Psoas muscle (tissue), 8 donors: ENCODE data around the gene GRAMD1B. TPM values are rescaled to one million over a fixed set of nuclear protein-coding genes. Genes with fewer than 3 reads are reported as not detected.

Source experiments
- ATAC-seq, 4 donors: fragments of 200-7000 bp; cut with Tn5 transposase; one replicate each; pipeline ENCODE4 v1.9.1; 2020; ENCODE audit warnings: moderate library complexity in 3 of 4, mild to moderate bottlenecking in 2 of 4
- DNase-seq, 2 donors: peaks; one replicate each; pipeline ENCODE4 v3.0.0-alpha.2; 2020
- H3K27ac ChIP-seq: fragments of 200-600 bp; one replicate; pipeline ENCODE4 v1.8.0; 2022
- H3K27me3 ChIP-seq, 3 donors: fragments of 200-600 bp in 1 of 3; one replicate each; pipeline versions ENCODE4 v1.6.1 to v1.8.0; 2013 to 2022; ENCODE audit warnings: low read length in 2 of 3, mild to moderate bottlenecking in 2 of 3, moderate library complexity in 1 of 3; ENCODE audit not compliant: insufficient read depth in 3 of 3
- H3K36me3 ChIP-seq, 2 donors: fragments of 200-600 bp in 1 of 2; one replicate each; pipeline versions ENCODE4 v1.6.1 to v1.8.0; 2013 to 2022; ENCODE audit warnings: low read depth in 1 of 2, mild to moderate bottlenecking in 1 of 2, moderate library complexity in 1 of 2; ENCODE audit not compliant: insufficient read depth in 1 of 2
- H3K4me1 ChIP-seq: fragments of 200-600 bp; one replicate; pipeline ENCODE4 v1.8.0; 2022
- H3K4me3 ChIP-seq: fragments of 200-600 bp; one replicate; pipeline ENCODE4 v1.8.0; 2022; ENCODE audit warnings: mild to moderate bottlenecking
- H3K9me3 ChIP-seq: fragments of 200-600 bp; one replicate; pipeline ENCODE4 v1.8.0; 2022
- WGBS, 3 donors: extraction: QIAGEN DNeasy Blood & Tissue Kit; methylation state at CpG; one replicate each; pipeline versions ENCODE4 v1.1.6 to v1.1.7; 2013; 5-methylcytosine and 5-hydroxymethylcytosine counted together
- intact Hi-C, 2 donors: fragments of 100-400 bp; cut with DNase I; formaldehyde crosslinking; loops; one replicate each; pipeline versions ENCODE4 v1.11.0 to v1.14.2; 2022
- long read RNA-seq, 2 donors: library from polyadenylated mRNA; unstranded; transcript quantifications; one replicate each; pipeline ENCODE4 v2.0.0, GENCODE V29; 2021
- polyA plus RNA-seq, 3 donors: library from polyadenylated mRNA; stranded (reverse); fragments of 200-250 nt; gene quantifications; one replicate each; pipeline ENCODE4 v1.2.3, GENCODE V29; 2013
- total RNA-seq, 4 donors: library from RNA; stranded (reverse); fragmentation: NEBNext Ultra II Directional in 2 of 4; extraction: Animal tissue kit (Norgen Biotek cat#: 25700) in 2 of 4; gene quantifications; one replicate each; pipeline versions ENCODE4 v1.2.1 to v1.2.4, GENCODE V29; 2021 to 2023
- TF ChIP-seq, protein P1 (sequence below): fragments of 200-600 bp; IDR thresholded peaks from one replicate; pipeline ENCODE4 v1.8.0; 2022; ENCODE audit warnings: antibody characterized with exemption
- donor health status: healthy with polysubstance abuse.
- donor health status: DM: no; HTN: no; CAD: no; lungs with moderate emphysema.
- donor health status: Bipolar disorder and iron deficiency.
- donor health status: healthy.
- donor health status: DM: yes; HTN: yes; CAD: no.
- donor health status: DM: no; HTN: no; CAD: no.
- donor health status: DM: no; HTN: no; CAD: no.
- donor health status: DM: yes; HTN: yes; CAD: no.

The GRAMD1B gene
- 10 to 100 TPM in 2 of 4 donors, 1 to 10 TPM in 1, under 1 TPM in 1; 0.67 to 24.0 (median 14.2) TPM for total RNA-seq
- 1 to 10 TPM in 1 of 3 donors, under 1 TPM in 2; 0.68 to 6.8 (median 0.74) TPM for polyA plus RNA-seq
- long read RNA-seq, donor 1, partial matches to known transcripts = 0 of 10 reads
- long read RNA-seq, donor 1, other reads (novel, unspliced or antisense) = 7 of 10 reads
- long read RNA-seq, donor 2 = 0 reads

DNA sequence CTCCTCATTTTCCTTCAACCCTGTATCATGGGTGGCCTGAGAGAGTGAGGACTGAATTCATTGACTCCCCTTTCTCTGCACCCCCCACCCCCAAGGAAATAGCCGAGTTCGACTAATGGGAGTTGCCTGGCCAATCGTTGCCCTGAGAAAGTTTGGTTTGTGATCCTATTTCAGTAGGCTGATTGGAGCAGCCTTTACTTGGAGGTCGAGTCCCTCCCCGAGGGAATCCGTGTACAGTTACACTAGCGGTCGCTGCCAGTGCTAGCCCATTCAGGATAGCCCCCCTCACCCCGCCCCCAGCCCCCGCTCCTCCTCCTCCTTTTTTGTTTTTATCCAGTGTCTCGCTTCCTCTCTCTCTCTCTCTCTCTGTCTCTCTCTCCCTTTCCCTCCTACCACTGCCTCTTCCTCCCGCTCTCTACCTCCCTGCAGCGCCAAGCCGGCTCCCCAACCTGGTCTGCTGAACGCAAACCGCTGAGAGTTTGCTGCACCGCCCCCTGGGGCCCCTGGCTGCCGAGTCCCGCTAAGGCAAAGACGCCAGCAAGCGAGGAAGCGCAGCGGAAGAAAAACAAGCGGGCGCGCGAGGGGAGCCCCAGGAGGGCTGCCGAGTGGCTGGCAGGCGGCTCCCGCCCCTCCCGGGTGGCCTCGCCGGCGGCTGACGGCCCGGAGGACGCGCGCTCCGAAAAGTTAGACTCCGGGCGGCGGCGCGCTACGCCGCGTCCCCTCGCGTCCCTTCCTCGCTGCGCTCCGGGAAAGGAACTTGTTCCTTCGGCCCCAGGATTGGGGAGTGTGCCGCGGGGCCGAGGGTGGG is at the start of gene GRAMD1B:
TSS of gene GRAMD1B (plus strand) at position 357 of the 808 bp plus-strand sequence. CDS start 524 bp downstream, outside the sequence.
- Histone ChIP-seq H3K9me3 (no peaks in the 10 kb centered on the region), H3K27ac (peak within 1 kb of the TSS; percentile 46), H3K27me3 (peaks cover 0 to 13% (median 2%) of the 10 kb centered on the region in 3 donors), H3K4me1 (peaks cover 10% of the 10 kb centered on the region), H3K4me3 (peak within 1 kb of the TSS; percentile 82), H3K36me3 (no peaks in the 10 kb centered on the region)
- DNase-seq (peak; percentile 38 to 63), ATAC-seq (peak; percentile 42 to 81 (median 62))
- TF ChIP-seq, protein P1, sequence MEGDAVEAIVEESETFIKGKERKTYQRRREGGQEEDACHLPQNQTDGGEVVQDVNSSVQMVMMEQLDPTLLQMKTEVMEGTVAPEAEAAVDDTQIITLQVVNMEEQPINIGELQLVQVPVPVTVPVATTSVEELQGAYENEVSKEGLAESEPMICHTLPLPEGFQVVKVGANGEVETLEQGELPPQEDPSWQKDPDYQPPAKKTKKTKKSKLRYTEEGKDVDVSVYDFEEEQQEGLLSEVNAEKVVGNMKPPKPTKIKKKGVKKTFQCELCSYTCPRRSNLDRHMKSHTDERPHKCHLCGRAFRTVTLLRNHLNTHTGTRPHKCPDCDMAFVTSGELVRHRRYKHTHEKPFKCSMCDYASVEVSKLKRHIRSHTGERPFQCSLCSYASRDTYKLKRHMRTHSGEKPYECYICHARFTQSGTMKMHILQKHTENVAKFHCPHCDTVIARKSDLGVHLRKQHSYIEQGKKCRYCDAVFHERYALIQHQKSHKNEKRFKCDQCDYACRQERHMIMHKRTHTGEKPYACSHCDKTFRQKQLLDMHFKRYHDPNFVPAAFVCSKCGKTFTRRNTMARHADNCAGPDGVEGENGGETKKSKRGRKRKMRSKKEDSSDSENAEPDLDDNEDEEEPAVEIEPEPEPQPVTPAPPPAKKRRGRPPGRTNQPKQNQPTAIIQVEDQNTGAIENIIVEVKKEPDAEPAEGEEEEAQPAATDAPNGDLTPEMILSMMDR = no peak
- intact Hi-C loops = no loop called here
- 1% methylated on average over 40 to 57 of the region's 57 CpGs for WGBS, 3 donors

DNA sequence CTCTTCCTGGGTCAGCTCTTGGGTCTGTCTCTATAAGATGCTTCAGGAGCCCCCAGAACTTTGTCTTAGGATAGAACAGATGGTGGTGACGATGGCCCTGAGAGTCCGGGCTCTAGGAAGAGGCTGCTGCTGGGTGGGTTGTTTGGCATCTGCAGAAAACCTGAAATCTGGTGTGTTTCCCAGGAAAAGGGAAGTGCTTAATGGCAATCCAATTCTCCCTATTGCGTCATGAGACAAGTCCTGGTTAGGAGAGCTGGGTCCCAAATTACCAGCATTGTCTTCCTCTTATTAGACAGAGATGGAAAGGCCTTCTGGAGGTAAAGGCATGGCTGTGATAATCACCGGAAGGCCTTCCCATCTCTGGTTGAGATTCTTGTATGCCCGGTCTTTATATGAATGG is 48.9 kb upstream of the GRAMD1B start:
- intact Hi-C loops = no loop called here
- no peak for DNase-seq
- WGBS, 3 donors = 92 to 97% (median 96%) methylated on average over 5 of the region's 5 CpGs

DNA sequence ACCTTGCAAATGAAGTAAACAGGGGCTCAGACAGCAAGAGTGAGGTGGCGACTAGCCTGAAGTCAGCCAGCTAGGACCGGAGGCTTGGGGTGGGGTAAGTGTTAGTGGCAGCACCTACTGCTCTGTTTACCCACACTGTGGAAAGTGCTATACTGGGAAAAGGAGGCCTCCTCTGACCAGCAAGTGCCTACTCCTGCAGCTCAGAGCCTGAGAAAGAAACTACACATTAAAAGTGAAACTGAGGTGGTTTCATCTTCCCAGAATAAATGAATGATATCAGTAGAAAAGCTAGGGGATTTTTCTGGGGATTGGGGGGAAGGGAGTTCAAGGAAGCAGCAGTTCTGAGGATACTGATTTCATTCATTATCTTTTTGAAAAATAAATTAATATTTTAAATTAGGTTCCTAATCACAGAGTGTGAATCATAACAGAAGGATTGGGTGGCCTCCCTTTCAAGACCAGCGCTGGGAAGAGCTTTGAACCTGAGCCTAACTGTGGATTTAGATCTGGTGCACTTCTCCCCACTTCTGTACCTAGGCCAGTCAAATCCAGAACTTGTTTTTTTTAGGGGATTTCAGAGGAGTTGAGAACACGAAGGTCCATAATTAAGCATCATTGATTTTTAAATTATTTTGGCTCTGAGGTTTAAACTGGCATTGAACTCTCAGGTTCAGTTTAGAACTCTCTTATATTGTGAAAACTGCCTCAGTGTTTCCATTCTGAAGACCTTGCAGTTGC is 48.1 kb upstream of the GRAMD1B start:
- no peak for DNase-seq
- Histone ChIP-seq H3K27ac (no peak overlapping the region), H3K4me3 (no peak overlapping the region), H3K4me1 (no peaks in the 10 kb centered on the region), H3K9me3 (no peaks in the 10 kb centered on the region), H3K36me3 (no peaks in the 10 kb centered on the region), H3K27me3 (no peaks in the 10 kb centered on the region)
- WGBS, 3 donors = 91 to 95% (median 95%) methylated on average over 4 of the region's 4 CpGs
- TF ChIP-seq, protein P1 = no peak
- intact Hi-C loops = no loop called here
- ATAC-seq = no peak

More for the DNA sequence above, 48.9 kb upstream of the GRAMD1B start:
- ATAC-seq = no peak
- Histone ChIP-seq H3K27ac (no peak overlapping the region), H3K9me3 (no peaks in the 10 kb centered on the region), H3K27me3 (no peaks in the 10 kb centered on the region), H3K4me3 (no peak overlapping the region), H3K36me3 (no peaks in the 10 kb centered on the region), H3K4me1 (no peaks in the 10 kb centered on the region)
- TF ChIP-seq, protein P1 = no peak

DNA sequence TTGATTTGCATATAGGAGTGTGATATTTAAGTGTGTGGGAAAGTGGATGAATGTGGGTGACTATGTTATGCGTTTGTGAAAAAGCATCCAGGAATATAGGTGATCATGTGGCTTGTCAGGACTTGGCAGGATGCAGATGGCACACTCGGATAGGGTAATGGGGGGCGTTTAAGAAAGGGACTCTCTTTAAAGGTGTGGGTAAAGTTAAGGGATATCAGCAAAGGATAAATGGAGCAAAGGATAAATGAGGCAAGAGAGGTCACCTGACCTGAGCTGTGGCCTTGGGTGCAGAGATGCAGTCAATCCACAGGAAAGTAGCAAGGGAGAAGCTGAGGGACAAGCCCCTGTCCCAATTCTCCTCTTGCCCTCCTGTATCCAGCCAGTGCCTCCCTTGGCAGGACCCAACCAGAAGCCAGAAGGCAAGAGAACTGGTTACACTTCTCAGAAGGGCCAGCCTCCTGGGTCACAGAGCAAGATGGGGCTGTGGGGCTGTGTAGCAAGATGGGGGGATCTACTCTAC is 47.5 kb upstream of the GRAMD1B start:
- ATAC-seq = no peak

More for the DNA sequence above, 47.5 kb upstream of the GRAMD1B start:
- no peak for DNase-seq
- intact Hi-C loops = no loop called here
- Histone ChIP-seq H3K36me3 (no peaks in the 10 kb centered on the region), H3K4me1 (no peaks in the 10 kb centered on the region), H3K9me3 (no peaks in the 10 kb centered on the region), H3K4me3 (no peak overlapping the region), H3K27me3 (no peaks in the 10 kb centered on the region), H3K27ac (no peak overlapping the region)
- TF ChIP-seq, protein P1 = no peak
- WGBS, 3 donors = 93 to 94% (median 93%) methylated on average over 3 of the region's 3 CpGs
